MM.1S (cell line): Measurements from ENCODE around the gene AGTRAP.

ENCODE experiments used
- EZH2 ChIP-seq: fragments of 300-600 bp; sonication (generic); optimal IDR thresholded peaks from 2 replicates; pipeline ENCODE3; 2017; ENCODE audit warnings: low read depth, mild to moderate bottlenecking, antibody characterized with exemption, low read length, mixed read lengths
- TF ChIP-seq, protein P1 (sequence below): fragments of 300-600 bp; sonication (generic); IDR thresholded peaks from 2 replicates; pipeline ENCODE4 v1.5.1; 2016; ENCODE audit warnings: antibody characterized with exemption, low read length, mixed read lengths

DNA sequence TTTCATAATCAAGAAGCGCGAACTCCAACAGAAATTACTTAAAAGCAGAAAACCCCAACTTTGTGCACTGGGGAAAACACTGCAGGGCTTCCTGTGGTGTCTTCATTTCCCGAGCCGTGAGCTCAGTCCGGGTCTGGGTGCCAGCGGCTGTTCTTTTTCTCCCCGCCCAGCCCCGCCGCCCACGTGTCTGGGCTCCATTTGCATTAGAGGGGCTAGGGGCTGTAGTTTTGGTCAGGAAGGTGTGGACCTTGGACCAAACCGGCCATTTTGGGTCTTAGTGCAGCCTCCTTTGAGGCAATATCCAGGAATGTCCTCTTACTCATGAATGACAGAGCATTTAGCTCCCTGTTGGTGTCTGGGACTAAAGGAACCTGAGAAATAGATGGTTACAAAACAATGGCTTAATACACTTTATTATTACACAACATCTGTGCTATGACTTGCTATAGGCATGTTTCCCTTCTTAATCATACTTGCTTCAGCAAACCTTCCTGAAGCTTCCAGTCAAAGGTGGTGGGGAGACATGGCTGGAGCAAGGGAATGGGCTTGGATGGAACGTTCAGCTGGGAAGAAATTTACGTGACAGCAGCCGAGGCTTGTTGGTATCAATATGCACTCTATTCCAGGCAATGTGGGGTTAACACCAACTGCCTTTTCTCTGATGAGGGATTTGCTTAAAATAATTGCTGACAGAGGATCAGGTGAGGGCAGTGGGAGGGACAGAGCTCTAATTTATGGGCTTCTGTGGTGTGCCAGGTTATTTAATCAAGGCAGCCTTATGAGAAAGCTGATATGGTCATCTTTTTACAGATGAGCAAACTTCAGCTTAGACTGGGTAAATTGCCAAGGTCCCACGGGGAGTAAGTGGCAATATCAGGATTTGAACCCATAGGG lies 1.1 kb downstream of the AGTRAP start:
- TF ChIP-seq, protein P1, sequence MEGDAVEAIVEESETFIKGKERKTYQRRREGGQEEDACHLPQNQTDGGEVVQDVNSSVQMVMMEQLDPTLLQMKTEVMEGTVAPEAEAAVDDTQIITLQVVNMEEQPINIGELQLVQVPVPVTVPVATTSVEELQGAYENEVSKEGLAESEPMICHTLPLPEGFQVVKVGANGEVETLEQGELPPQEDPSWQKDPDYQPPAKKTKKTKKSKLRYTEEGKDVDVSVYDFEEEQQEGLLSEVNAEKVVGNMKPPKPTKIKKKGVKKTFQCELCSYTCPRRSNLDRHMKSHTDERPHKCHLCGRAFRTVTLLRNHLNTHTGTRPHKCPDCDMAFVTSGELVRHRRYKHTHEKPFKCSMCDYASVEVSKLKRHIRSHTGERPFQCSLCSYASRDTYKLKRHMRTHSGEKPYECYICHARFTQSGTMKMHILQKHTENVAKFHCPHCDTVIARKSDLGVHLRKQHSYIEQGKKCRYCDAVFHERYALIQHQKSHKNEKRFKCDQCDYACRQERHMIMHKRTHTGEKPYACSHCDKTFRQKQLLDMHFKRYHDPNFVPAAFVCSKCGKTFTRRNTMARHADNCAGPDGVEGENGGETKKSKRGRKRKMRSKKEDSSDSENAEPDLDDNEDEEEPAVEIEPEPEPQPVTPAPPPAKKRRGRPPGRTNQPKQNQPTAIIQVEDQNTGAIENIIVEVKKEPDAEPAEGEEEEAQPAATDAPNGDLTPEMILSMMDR = no peak
- no peak for TF ChIP-seq EZH2
